Pancreas (tissue), 10 donors: ENCODE measurements around the gene SLMAP. TPM values are rescaled to one million over a fixed set of nuclear protein-coding genes. Genes with fewer than 3 reads are reported as not detected.

Experiments used
- ATAC-seq, 4 donors: fragments of 200-7000 bp; cut with Tn5 transposase; one replicate each; pipeline versions ENCODE4 v1.8.0 to v1.9.1; 2020; ENCODE audit warnings: mild to moderate bottlenecking in 4 of 4, moderate library complexity in 4 of 4
- DNase-seq, 6 donors: peaks; one replicate each; pipeline ENCODE4 v3.0.0-alpha.2; 2020
- FAIRE-seq: peaks from 2 replicates; lab custom pipeline; 2012; peaks lifted over from hg19 to GRCh38; lab: Jason Lieb, UNC
- H3K27ac ChIP-seq, 4 donors: fragments of 200-600 bp; sonication (generic); 1 replicate in 3 of 4; 2 replicates in 1 of 4; pipeline versions ENCODE4 v1.5.0 to v1.8.0; 2020
- H3K27me3 ChIP-seq, 4 donors: fragments of 200-600 bp; one replicate each; pipeline ENCODE4 v1.8.0; 2021
- H3K36me3 ChIP-seq, 3 donors: fragments of 200-600 bp; sonication (generic) in 1 of 3; one replicate each; pipeline versions ENCODE4 v1.5.0 to v1.8.0; 2020 to 2021
- H3K4me1 ChIP-seq, 3 donors: fragments of 200-600 bp; one replicate each; pipeline ENCODE4 v1.8.0; 2021
- H3K4me3 ChIP-seq, 4 donors: fragments of 200-600 bp; sonication (generic) in 2 of 4; one replicate each; pipeline versions ENCODE4 v1.5.0 to v1.8.0; 2020 to 2021
- H3K9me3 ChIP-seq, 4 donors: fragments of 200-600 bp; one replicate each; pipeline ENCODE4 v1.8.0; 2021
- CTCF ChIP-seq, 4 donors: fragments of 200-600 bp; sonication (generic) in 3 of 4; IDR thresholded peaks; one replicate each; pipeline versions ENCODE4 v1.5.0 to v1.8.0; 2021; ENCODE audit warnings: antibody characterized with exemption in 4 of 4
- WGBS, 2 donors: extraction: QIAGEN DNeasy Blood & Tissue Kit; methylation state at CpG; one replicate each; pipeline ENCODE4 v1.1.7; 2013; 5-methylcytosine and 5-hydroxymethylcytosine counted together
- intact Hi-C, 3 donors: fragments of 100-400 bp; cut with DNase I; formaldehyde crosslinking; loops; one replicate each; pipeline versions ENCODE4 v1.11.1 to v1.14.2; 2022
- polyA plus RNA-seq, 2 donors: library from polyadenylated mRNA; stranded (reverse); fragments of 200-250 nt; gene quantifications; one replicate each; pipeline ENCODE4 v1.2.3, GENCODE V29; 2013
- total RNA-seq, 6 donors: library from RNA; stranded (reverse); fragmentation: NEBNext Ultra II Directional in 4 of 6; extraction: Animal tissue kit (Norgen Biotek cat#: 25700) in 4 of 6; gene quantifications; one replicate each; pipeline versions ENCODE4 v1.2.1 to v1.2.4, GENCODE V29; 2021 to 2023
- donor health status: healthy with polysubstance abuse.
- donor health status: DM: no; HTN: no; CAD: no; lungs with moderate emphysema.
- donor health status: DM: no; HTN: no; CAD: no.
- donor health status: control.
- donor health status: control.
- donor health status: Bipolar disorder and iron deficiency.
- donor health status: DM: yes; HTN: yes; CAD: no.
- donor health status: DM: no; HTN: no; CAD: no.
- donor health status: DM: no; HTN: no; CAD: no.
- donor health status: DM: yes; HTN: yes; CAD: no.

The SLMAP gene
- 10 to 100 TPM; 20.6 to 39.6 (median 23.8) TPM for total RNA-seq
- 10 to 100 TPM in 1 of 2 donors, 1 to 10 TPM in 1; 9.0 to 11.7 TPM for polyA plus RNA-seq

- peak within 1 kb of the TSS; percentile 58 to 94 (median 86) for H3K4me3 ChIP-seq
- peak within 1 kb of the TSS; percentile 53 to 91 (median 82) for H3K27ac ChIP-seq
- ATAC-seq (peak; percentile 93 to 97 (median 96)), DNase-seq (peak; percentile 95 to 98 (median 96)), FAIRE-seq (peak; percentile 86)
- H3K9me3 ChIP-seq, result no peaks in the 10 kb centered on the region
- peaks cover 0 to 24% (median 15%) of the 10 kb centered on the region in 3 donors for H3K4me1 ChIP-seq
- intact Hi-C loops, result no loop called here
- WGBS, 2 donors, result 0% methylated on average over 40 to 48 of the region's 48 CpGs
- H3K27me3 ChIP-seq, result no peaks in the 10 kb centered on the region
- no peaks in the 10 kb centered on the region for H3K36me3 ChIP-seq
- no peak for TF ChIP-seq CTCF (IDR thresholded peaks at IDR 0.05)
Measured at GRCh38 chr3:57755741-57756527, at the start of gene SLMAP. SLMAP (plus strand) TSS chr3:57756309; CDS start chr3:57757652, 1,343 bp downstream.

- FAIRE-seq (no peak), DNase-seq (no peak)
Measured at GRCh38 chr3:57706462-57706861, 49.6 kb upstream of the SLMAP start.

GRCh38 chr3:57709031-57709430 is 47.1 kb upstream of the SLMAP start:
- FAIRE-seq (no peak), DNase-seq (no peak), ATAC-seq (peak in 1 of 4 donors; percentile 12)
- Histone ChIP-seq H3K27ac (peak overlapping the region in 2 of 4 donors; percentile 20 to 30), H3K9me3 (no peaks in the 10 kb centered on the region), H3K36me3 (no peaks in the 10 kb centered on the region), H3K27me3 (no peaks in the 10 kb centered on the region), H3K4me1 (peaks cover 0 to 4% (median 0%) of the 10 kb centered on the region in 3 donors), H3K4me3 (no peak overlapping the region)
- TF ChIP-seq CTCF (IDR thresholded peaks at IDR 0.05), result no peak
- 27 to 37% methylated on average over 2 of the region's 2 CpGs for WGBS, 2 donors
- intact Hi-C loops, result no loop called here

More at GRCh38 chr3:57706462-57706861, 49.6 kb upstream of the SLMAP start:
- H3K36me3 ChIP-seq, result no peaks in the 10 kb centered on the region
- no peak overlapping the region for H3K4me3 ChIP-seq
- H3K9me3 ChIP-seq, result no peaks in the 10 kb centered on the region
- intact Hi-C loops, result no loop called here
- H3K27ac ChIP-seq, result no peak overlapping the region
- peak in 3 of 4 donors; percentile 55 to 81 (median 57) for ATAC-seq
- no peak for TF ChIP-seq CTCF (IDR thresholded peaks at IDR 0.05)
- no peaks in the 10 kb centered on the region for H3K27me3 ChIP-seq
- H3K4me1 ChIP-seq, result peaks cover 0 to 4% (median 0%) of the 10 kb centered on the region in 3 donors
- WGBS, 2 donors, result 64 to 80% methylated on average over 3 of the region's 3 CpGs

- H3K27ac ChIP-seq, result peak overlapping the region in 2 of 4 donors; percentile 20 to 30
- no peak overlapping the region for H3K4me3 ChIP-seq
- H3K4me1 ChIP-seq, result peaks cover 0 to 4% (median 0%) of the 10 kb centered on the region in 3 donors
- DNase-seq (no peak), ATAC-seq (peak in 3 of 4 donors; percentile 58 to 64 (median 61)), FAIRE-seq (no peak)
- H3K36me3 ChIP-seq, result no peaks in the 10 kb centered on the region
- no peak for TF ChIP-seq CTCF (IDR thresholded peaks at IDR 0.05)
- H3K27me3 ChIP-seq, result no peaks in the 10 kb centered on the region
- H3K9me3 ChIP-seq, result no peaks in the 10 kb centered on the region
- intact Hi-C loops, result no loop called here
- 4 to 7% methylated on average over 2 of the region's 2 CpGs for WGBS, 2 donors
Measured at GRCh38 chr3:57709559-57709958, 46.5 kb upstream of the SLMAP start.

GRCh38 chr3:57715686-57716085 is 40.4 kb upstream of the SLMAP start:
- no peak for FAIRE-seq

More at GRCh38 chr3:57715686-57716085, 40.4 kb upstream of the SLMAP start:
- Histone ChIP-seq H3K36me3 (no peaks in the 10 kb centered on the region), H3K27me3 (no peaks in the 10 kb centered on the region), H3K9me3 (no peaks in the 10 kb centered on the region), H3K4me1 (no peaks in the 10 kb centered on the region), H3K4me3 (no peak overlapping the region), H3K27ac (no peak overlapping the region)
- TF ChIP-seq CTCF (IDR thresholded peaks at IDR 0.05), result no peak
- ATAC-seq (no peak), DNase-seq (no peak)
- intact Hi-C loops, result no loop called here
- 74 to 83% methylated on average over 4 of the region's 4 CpGs for WGBS, 2 donors
